ENCODE measurements around the gene DMAC2.
"Not testable (repeated sequence)": the region's sequence is repeated elsewhere in the genome, so short reads cannot be mapped to it uniquely, and the experiment has no call there.

The DMAC2 gene

DNA sequence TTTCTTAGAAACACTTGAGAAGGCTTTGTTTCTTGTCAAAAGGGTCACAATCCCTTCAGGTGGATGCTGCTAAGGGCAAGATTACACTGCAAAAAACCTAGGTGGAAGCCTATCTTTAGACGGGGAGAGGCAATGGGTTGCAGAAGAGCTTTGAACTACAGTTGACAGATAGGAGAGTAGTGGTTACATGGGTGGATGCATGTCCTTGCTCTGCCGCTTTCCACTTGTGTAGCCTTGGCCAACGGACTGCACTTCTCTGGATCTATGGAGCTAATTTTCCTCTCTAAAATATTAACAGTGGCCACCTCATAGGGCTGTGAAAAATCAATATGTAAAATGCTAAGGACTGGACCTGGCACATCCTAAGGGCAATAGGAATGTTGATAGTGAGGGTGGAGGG lies 41.1 kb downstream of the DMAC2 start:
- DNase-seq (ENCODE audit: low spot score): no peak

DNA sequence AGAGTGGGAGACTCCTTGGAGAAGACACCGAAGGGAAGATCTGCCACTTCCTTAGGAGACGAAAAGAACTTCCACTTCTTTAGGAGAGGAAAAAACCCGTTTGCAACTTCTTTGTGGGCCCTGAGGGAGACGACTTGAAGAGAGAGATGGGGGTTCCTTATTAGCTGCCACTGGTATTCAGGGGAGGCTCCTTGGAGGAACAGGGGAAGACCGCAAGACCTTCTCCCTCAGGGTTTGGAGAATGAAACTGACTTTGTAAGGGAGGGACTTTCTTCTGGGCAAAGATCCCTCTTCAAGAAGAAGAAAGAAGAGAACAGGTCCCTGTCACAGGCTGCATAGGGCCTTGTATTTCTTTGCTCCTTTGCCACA lies 41.7 kb downstream of the DMAC2 start:
- DNase-seq (ENCODE audit: low spot score): no peak

DNA sequence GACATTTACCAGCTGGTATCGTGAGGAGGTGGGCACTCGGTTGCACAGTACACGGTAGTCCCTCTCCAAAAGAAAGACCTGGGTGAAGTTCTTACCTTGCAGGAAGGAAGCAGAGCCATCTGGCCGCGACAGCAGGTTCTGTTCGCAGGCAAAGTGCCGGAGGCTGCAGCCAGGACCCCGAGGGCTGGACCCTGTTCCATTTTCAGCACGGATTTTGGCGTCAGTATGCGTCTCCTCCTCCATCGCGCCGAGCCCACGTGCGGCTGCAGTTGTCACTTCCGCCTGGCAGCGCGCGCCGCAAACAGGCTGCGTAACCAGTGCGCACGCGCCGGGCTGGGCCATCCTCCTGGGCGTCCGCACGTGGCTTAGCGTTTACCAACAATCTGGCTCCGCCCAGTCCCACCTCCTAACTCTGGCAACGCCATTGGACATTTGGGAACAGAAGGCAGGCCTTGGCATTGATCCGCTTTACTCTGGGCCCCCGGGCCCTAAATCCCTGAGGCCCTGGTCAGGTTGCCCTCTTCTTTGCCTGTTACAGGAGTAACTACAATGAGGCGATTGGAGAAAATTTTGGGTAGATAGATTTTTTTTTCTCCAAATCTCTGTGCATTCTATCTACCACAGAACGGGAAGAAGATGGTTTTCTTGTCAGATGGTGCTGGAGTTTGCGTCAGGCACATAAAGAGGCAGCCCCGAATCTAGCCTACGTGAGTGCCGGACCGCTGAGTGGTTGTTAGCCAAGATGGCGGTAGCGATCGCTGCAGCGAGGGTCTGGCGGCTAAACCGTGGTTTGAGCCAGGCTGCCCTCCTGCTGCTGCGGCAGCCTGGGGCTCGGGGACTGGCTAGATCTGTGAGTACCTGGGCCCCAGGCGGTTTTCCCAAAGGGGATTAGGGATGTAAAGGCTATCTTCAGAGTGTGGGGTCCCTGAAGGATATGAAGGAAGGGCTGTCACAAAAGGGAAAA lies 42.3 kb downstream of the DMAC2 start, which contains the start of the genes BCKDHA and EXOSC5:
Gene BCKDHA, plus strand, starts transcription at position 733 of the 964 bp plus-strand sequence. Its CDS starts 10 bp downstream, at position 743.
Gene EXOSC5, minus strand, starts transcription at position 274 of the 964 bp plus-strand sequence. Its CDS starts 31 bp downstream, at position 243.
- DNase-seq (ENCODE audit: low spot score): peak; percentile 99

DNA sequence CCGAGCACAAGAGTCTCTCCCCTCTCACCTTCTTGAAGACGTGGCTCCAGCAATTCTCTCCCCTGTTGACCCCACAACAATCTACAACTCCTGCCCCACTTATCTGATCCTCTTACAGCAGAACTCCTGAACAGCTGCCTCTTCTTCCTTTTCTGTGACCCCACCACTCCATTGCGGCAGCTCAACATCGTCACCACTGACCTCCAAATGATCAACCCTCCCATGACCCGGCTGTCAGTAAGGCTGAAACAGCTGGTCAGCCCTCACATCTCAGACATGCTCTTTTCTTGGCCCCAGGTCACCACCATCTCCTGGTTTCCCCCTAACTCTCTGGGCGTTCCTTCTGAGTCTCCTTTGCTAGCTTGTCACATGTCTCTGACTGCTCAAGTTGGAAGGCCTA lies 44.4 kb downstream of the DMAC2 start:
- DNase-seq (ENCODE audit: low spot score): no peak

DNA sequence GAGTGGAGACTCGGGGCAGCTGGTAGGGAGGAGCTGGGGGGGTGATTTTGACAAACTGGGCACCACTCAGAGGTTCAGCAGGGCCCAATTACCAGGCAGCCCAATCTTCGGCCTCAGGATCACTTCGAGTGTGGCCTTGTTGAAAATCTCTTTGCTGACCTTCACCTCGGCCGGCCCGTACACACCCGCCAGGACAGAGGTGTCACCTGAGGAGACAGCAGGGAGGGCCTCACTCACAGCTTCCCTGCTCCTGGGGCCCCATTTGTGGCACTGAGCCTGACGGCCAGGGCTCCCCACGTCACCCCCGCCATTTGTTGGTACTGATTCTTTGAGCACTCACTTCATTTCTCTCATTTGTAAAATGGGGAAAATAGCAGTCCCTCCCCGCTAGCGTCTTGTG lies 46.9 kb downstream of the DMAC2 start:
- no peak for DNase-seq (ENCODE audit: low spot score)

DNA sequence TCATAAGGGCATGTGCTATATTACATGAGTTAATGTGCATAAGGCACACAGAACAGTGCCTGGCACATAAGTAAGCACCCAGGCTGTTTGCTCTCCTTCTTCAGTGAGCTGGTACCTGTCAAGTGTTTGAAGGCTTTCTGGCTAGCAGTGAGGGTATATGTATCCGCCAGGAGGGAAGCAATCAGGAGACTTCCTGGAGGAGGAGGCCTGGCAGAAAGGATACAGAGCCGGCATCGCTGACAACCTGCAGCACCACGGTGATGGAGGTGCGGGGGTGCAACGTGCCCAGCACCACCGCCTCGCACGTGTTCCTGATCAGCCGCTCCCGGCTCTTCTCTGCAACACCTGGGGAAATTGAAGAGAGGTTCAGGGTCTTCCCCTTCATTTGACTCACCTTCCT lies 48.1 kb downstream of the DMAC2 start:
- DNase-seq (ENCODE audit: low spot score): no peak

DNA sequence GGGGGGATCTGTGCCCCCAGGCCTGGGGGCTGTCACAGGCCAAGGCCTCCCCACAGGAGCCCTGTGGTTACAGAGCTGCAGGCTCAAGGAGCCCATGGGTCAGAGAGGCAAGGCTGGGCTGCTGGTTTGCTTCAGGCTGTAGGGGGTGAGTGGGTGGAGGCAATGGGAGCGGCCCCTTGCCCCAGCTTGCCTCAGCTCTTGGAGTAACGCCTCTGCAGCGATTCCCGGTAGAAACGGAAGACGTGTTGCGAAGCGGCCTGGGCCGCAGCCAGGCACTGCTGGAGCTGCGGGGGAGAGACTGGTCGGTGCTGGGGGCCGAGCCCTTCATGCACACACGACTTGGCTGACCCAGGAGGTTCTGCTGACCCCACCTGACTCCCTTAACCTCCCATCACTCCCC lies 53.3 kb downstream of the DMAC2 start:
- no peak for DNase-seq (ENCODE audit: low spot score)

DNA sequence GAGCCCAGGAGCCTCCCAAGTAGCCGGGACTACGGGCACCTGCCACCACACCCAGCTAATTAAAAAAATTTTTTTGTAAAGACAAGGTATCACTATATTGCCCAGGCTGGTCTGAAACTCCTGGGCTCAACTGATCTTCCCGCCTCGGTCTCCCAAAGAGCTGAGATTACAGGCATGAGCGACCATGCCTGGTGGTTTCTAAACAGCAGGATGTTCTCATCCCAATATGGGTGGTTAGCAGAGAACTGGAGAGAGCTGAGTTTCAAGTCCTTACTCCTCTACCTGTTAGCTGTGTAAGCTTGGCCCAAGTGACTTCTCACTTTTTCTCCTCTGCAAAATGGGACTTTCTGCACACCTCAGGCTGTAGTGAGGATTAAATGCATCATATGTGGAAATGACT lies 55.4 kb downstream of the DMAC2 start:
- DNase-seq (ENCODE audit: low spot score): no peak

DNA sequence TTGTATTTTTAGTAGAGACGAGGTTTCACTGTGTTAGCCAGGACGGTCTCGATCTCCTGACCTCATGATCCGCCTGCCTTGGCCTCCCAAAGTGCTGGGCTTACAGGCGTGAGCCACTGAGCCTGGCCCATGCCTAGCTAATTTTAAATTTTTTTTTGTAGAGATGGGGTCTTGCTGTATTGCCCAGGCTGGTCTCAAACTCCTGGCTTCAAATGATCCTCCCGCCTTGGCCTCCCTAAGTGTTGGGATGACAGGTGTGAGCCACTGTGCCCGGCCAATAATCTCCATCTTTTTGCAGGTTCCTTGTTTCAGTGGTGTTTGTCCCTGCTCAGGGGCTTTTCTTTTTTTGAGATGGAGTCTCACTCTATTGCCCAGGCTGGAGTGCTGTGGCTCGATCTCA lies 58.2 kb downstream of the DMAC2 start:
- not testable (repeated sequence) for DNase-seq (ENCODE audit: low spot score)

Data from HuH-7 (cell line).